Esophagus muscularis mucosa (tissue), 4 donors: Measurements from ENCODE around the gene TEX2. TPM values are rescaled to one million over a fixed set of nuclear protein-coding genes. Genes with fewer than 3 reads are reported as not detected.

Source experiments
- DNase-seq: peaks from one replicate; pipeline ENCODE4 v3.0.0-alpha.2; 2017; ENCODE audit errors: extremely low spot score
- H3K27ac ChIP-seq, 4 donors: fragments of 200-600 bp; sonication (generic); replicated peaks in 1 of 4; 1 replicate in 3 of 4; 2 replicates in 1 of 4; pipeline ENCODE4 v1.5.1; 2016 to 2019; ENCODE audit warnings: mild to moderate bottlenecking in 1 of 4
- H3K27me3 ChIP-seq, 4 donors: fragments of 200-600 bp; sonication (generic); one replicate each; pipeline versions ENCODE4 v1.5.1 to v1.6.0; 2016 to 2019
- H3K36me3 ChIP-seq, 4 donors: fragments of 200-600 bp; sonication (generic); one replicate each; pipeline ENCODE4 v1.5.1; 2016 to 2019
- H3K4me1 ChIP-seq, 4 donors: fragments of 200-600 bp; sonication (generic); one replicate each; pipeline ENCODE4 v1.5.1; 2016 to 2019
- H3K4me3 ChIP-seq, 4 donors: fragments of 200-600 bp; sonication (generic); 1 replicate in 2 of 4; 2 replicates in 2 of 4; pipeline ENCODE4 v1.5.1; 2016 to 2019; ENCODE audit warnings: mild to moderate bottlenecking in 4 of 4, moderate library complexity in 1 of 4
- H3K9me3 ChIP-seq, 4 donors: fragments of 200-600 bp; sonication (generic); 1 replicate in 3 of 4; 2 replicates in 1 of 4; pipeline ENCODE4 v1.5.1; 2016 to 2019
- CTCF ChIP-seq, 3 experiments: fragments of 200-600 bp in 2 of 3; fragments of 450-650 bp in 1 of 3; sonication (generic) in 2 of 3; IDR thresholded peaks; one replicate each; pipeline ENCODE4 v1.5.1; 2017 to 2019; ENCODE audit warnings: antibody characterized with exemption in 3 of 3, mild to moderate bottlenecking in 2 of 3, moderate library complexity in 1 of 3
- EP300 ChIP-seq: sonication (generic); formaldehyde crosslinking; IDR thresholded peaks from one replicate; pipeline ENCODE4 v1.6.1; 2017; ENCODE audit warnings: antibody characterized with exemption
- POLR2A ChIP-seq: fragments of 450-650 bp; IDR thresholded peaks from one replicate; pipeline ENCODE4 v1.6.1; 2017; ENCODE audit warnings: antibody characterized with exemption, moderate library complexity, mild to moderate bottlenecking, low read depth
- POLR2AphosphoS5 ChIP-seq, 2 donors: sonication (generic); formaldehyde crosslinking; IDR thresholded peaks; one replicate each; pipeline ENCODE4 v1.6.1; 2017; ENCODE audit warnings: antibody characterized with exemption in 2 of 2
- WGBS: methylation state at CpG from one replicate; pipeline ENCODE4 v1.1.5; 2018; 5-methylcytosine and 5-hydroxymethylcytosine counted together
- intact Hi-C: fragments of 100-400 bp; cut with DNase I; formaldehyde crosslinking; loops from one replicate; pipeline ENCODE4 v1.15.1; 2023
- total RNA-seq, 4 donors: library from RNA; depleted of rRNA; stranded (reverse); fragments of >200 nt; gene quantifications; one replicate each; pipeline versions ENCODE4 v1.1.0 to v1.2.1, GENCODE V29; 2016

Gene TEX2
- total RNA-seq, 4 donors from 2014 or later: 32.6 to 58.7 (median 46.1) TPM

DNA sequence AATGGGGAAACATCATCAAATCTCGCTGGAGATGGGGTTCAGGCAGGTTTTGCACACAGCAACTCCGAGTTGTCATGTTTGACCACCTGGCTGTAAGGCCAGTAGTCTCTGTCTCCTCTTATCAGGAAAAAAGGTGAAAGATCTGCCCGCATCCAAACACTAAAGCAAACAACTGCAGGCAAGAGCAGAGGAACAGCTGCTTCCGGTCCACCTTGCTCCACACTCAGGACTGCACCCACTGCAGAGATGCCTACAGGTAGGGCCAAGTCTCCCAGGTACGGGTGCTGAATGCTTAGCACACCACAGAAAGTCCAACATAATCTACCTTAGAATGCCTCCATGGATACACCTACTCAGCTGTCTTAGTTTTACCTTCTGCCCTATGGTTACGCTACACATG, 7.3 kb downstream of the TEX2 start:
- intact Hi-C loops: no loop called here
- 100% methylated on average over 4 of the region's 6 CpGs for WGBS
- Histone ChIP-seq H3K4me1 (peaks cover 11 to 23% (median 17%) of the 10 kb centered on the region in 4 donors), H3K9me3 (no peaks in the 10 kb centered on the region), H3K27ac (no peak overlapping the region), H3K4me3 (no peak overlapping the region), H3K27me3 (no peaks in the 10 kb centered on the region), H3K36me3 (no peaks in the 10 kb centered on the region)
- DNase-seq: no peak
- TF ChIP-seq CTCF (IDR thresholded peaks at IDR 0.05) (no peak), POLR2A (no peak), POLR2AphosphoS5 (IDR thresholded peaks at IDR 0.05) (no peak), EP300 (no peak)

GRCh38 chr17:64254755-64255154, 8.3 kb downstream of the TEX2 start:
- 94% methylated on average over 2 of the region's 2 CpGs for WGBS
- no peak for DNase-seq
- no peaks in the 10 kb centered on the region for H3K9me3 ChIP-seq
- H3K4me1 ChIP-seq: peaks cover 7 to 19% (median 12%) of the 10 kb centered on the region in 4 donors
- H3K4me3 ChIP-seq: no peak overlapping the region
- H3K36me3 ChIP-seq: no peaks in the 10 kb centered on the region
- H3K27me3 ChIP-seq: no peaks in the 10 kb centered on the region
- TF ChIP-seq EP300 (no peak), CTCF (IDR thresholded peaks at IDR 0.05) (no peak), POLR2AphosphoS5 (IDR thresholded peaks at IDR 0.05) (no peak), POLR2A (no peak)
- intact Hi-C loops: no loop called here
- no peak overlapping the region for H3K27ac ChIP-seq

- intact Hi-C loops: no loop called here
- Histone ChIP-seq H3K9me3 (no peaks in the 10 kb centered on the region), H3K27ac (no peak overlapping the region), H3K36me3 (no peaks in the 10 kb centered on the region), H3K4me3 (no peak overlapping the region), H3K4me1 (peaks cover 9 to 16% (median 13%) of the 10 kb centered on the region in 4 donors), H3K27me3 (no peaks in the 10 kb centered on the region)
- no peak for DNase-seq
- WGBS: 79% methylated on average over 5 of the region's 5 CpGs
- TF ChIP-seq POLR2A (no peak), CTCF (IDR thresholded peaks at IDR 0.05) (no peak), POLR2AphosphoS5 (IDR thresholded peaks at IDR 0.05) (no peak), EP300 (no peak)
Observed at GRCh38 chr17:64253470-64253869, 9.6 kb downstream of the TEX2 start.

- H3K9me3 ChIP-seq: no peaks in the 10 kb centered on the region
- DNase-seq: no peak
- TF ChIP-seq POLR2AphosphoS5 (IDR thresholded peaks at IDR 0.05) (no peak), CTCF (IDR thresholded peaks at IDR 0.05) (no peak), POLR2A (no peak), EP300 (no peak)
- H3K4me1 ChIP-seq: peaks cover 9 to 16% (median 13%) of the 10 kb centered on the region in 4 donors
- no peaks in the 10 kb centered on the region for H3K27me3 ChIP-seq
- H3K36me3 ChIP-seq: no peaks in the 10 kb centered on the region
- no peak overlapping the region for H3K4me3 ChIP-seq
- intact Hi-C loops: no loop called here
- WGBS: 96% methylated on average over 1 of the region's 1 CpG
- H3K27ac ChIP-seq: no peak overlapping the region
Observed at GRCh38 chr17:64252831-64253230, 10.2 kb downstream of the TEX2 start.

- no peaks in the 10 kb centered on the region for H3K9me3 ChIP-seq
- intact Hi-C loops: no loop called here
- no peaks in the 10 kb centered on the region for H3K36me3 ChIP-seq
- 83% methylated on average over 4 of the region's 4 CpGs for WGBS
- H3K4me3 ChIP-seq: no peak overlapping the region
- no peak for DNase-seq
- TF ChIP-seq POLR2A: no peak
- TF ChIP-seq POLR2AphosphoS5 (IDR thresholded peaks at IDR 0.05): no peak
- TF ChIP-seq CTCF (IDR thresholded peaks at IDR 0.05): no peak
- TF ChIP-seq EP300: no peak
- H3K4me1 ChIP-seq: peaks cover 7 to 13% (median 9%) of the 10 kb centered on the region in 4 donors
- H3K27me3 ChIP-seq: no peaks in the 10 kb centered on the region
- no peak overlapping the region for H3K27ac ChIP-seq
Observed at GRCh38 chr17:64250233-64250835, 12.7 kb downstream of the TEX2 start.
